Activated T-cell treated with anti-CD3 and anti-CD28 coated beads for 48 hours (primary cell): ENCODE measurements around the gene DXO.
"Not testable (repeated sequence)": the region's sequence is repeated elsewhere in the genome, so short reads cannot be mapped to it uniquely, and the experiment has no call there.

Source experiments
- DNase-seq: peaks from one replicate; pipeline ENCODE4 v3.0.0-alpha.2; 2020; ENCODE audit warnings: low read depth

DXO gene

DNA sequence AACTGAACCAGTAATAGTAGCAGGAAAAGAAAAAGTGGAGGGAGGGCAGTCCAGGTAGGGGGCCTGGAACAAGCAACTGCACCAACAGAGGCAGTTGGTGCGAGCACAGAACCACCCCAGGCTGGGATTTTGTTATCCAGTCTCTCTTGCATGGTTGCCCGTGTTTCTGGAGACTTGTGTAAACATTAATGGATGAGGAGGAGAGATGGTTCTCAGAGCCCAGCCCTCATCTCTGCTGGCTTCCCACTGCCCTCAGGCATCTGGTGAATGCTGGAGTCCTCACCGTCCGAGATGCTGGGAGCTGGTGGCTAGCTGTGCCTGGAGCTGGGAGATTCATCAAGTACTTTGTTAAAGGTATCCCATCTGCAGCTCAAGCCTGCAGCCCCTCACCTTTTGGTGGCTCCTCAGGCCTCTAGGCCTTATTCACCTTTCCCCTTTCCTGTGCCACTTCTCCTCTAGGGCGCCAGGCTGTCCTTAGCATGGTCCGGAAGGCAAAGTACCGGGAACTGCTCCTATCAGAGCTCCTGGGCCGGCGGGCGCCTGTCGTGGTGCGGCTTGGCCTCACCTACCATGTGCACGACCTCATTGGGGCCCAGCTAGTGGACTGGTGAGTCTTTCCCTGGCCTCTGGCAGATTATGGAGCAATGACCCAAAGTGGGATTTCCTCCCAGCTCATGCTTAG is 8.4 kb upstream of the DXO start:
- DNase-seq: not testable (repeated sequence)

- no peak for DNase-seq
Observed at GRCh38 chr6:31979238-31979898, 7.4 kb upstream of the DXO start.

- no peak for DNase-seq
Observed at GRCh38 chr6:31978831-31979230, 6.9 kb upstream of the DXO start.

GRCh38 chr6:31977816-31978431 is 6.0 kb upstream of the DXO start:
- DNase-seq: no peak

- not testable (repeated sequence) for DNase-seq
Observed at GRCh38 chr6:31976065-31976464, 4.1 kb upstream of the DXO start.

- no peak for DNase-seq
Observed at GRCh38 chr6:31972709-31973350, 892 bp upstream of the DXO start.

DNA sequence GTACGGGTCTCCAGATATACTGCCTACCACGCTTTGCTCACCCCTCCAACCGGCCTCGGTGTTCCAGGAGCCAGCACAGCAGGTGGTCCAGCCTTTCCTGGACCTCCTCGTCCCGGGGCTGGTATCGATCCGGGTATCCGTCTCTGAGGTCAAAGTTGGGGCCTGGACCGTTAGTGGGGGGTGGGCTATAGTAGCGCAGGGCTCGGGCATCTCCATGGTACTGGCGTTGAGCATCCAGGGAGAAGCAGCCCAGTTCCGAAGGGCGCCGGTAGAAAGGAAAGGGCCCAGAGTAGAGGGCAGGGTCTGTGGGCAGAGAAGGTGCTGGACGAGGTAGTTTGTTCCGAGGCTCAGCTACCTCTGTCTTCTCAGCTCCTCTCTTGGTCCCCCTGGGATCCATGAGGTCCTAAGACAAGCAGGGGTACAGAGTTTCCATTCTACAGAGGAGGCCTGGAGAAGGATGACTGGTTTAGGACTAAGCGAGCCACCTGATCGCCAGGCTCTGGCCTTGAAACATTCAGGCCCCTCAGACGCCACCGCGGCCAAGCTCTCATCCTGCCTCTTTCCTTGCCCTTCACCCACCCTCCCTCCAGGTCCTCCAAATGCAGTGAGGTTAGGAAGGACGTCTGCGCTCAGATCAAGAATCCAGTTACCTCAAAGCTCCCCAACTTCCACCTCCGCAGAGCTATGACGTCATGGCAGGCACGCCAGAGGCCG is 502 bp downstream of the DXO start:
- DNase-seq: no peak

GRCh38 chr6:31970604-31971271 is 1.2 kb downstream of the DXO start:
- no peak for DNase-seq

DNA sequence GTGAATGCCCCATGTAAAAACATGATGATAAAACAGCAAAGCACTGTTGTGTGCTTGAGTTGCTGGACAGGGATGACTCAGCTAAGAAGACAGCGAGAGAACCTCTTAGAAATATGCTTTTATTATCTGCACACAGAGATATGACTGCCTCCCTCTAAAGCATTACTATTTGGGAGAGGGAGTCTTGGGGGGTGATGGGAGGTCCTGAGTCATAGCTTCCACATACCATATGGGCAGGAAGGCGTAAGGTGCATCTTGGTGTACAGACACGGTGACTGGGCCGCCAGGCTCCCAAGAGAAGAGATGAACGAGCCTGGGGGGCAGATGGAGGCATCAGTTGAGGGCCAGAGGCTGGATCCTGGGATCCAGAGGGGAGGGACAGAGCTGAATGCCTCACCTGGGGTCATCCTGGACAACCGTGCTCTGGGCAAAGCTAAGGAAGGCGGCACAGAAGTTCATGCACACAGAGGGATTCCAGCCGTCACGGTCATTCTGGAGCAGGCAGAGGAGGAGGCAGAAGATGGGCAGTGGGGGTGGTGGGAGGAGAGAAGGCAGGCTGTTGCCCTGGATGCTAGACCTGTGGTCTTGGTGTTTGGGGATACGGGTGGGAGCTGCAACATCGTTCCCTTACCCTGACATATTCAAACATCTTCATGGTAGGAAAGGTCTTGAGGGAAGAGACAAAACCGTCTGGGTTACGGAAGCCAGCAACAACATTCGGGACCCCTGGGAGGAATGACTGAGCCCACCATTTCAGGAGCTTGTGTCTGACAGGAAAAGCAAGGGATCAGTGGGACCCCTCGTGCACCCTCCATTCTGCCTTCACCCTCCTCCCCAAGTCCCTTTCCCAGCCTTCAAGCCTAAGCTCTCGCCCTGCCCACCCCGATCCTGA is 2.0 kb downstream of the DXO start:
- no peak for DNase-seq

GRCh38 chr6:31968791-31969711 is 2.9 kb downstream of the DXO start:
- DNase-seq: no peak

DNA sequence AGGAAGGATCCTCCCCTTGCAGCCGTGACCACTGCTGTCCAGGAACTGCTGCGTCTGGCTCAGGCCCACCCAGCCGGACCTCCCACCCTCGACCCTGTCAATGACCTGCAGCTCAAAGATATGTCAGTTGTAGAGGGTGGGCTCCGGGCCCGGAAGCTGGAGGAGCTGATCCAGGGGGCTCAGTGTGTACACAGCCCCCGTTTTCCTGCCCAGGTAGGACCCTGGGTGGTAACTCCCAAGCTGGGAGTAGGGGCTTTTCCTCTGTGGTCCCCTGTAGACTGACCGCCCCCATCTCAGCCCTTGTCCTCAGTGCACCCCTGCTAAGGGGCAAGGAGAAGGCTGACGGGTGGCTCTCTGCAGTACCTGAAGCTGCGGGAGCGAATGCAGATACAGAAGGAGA is 3.6 kb downstream of the DXO start:
- no peak for DNase-seq

DNA sequence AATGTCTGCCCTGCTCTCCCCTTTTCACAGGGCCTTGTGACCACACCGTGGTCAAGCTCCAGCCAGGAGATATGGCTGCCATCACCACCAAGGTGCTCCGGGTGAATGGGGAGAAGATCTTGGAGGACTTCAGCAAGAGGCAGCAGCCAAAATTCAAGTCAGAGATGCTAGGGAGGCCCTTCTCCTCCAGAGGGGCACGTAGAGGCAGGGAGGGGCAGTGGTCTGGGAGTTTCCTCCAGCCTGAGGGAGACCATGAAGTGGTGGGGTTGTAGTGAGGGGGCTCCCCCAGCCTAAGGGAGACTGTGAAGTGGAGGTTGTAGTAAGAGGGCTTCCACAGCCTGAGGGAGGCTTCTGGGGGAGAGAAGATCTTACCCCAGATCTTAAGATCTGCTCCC is 4.0 kb downstream of the DXO start:
- no peak for DNase-seq

DNA sequence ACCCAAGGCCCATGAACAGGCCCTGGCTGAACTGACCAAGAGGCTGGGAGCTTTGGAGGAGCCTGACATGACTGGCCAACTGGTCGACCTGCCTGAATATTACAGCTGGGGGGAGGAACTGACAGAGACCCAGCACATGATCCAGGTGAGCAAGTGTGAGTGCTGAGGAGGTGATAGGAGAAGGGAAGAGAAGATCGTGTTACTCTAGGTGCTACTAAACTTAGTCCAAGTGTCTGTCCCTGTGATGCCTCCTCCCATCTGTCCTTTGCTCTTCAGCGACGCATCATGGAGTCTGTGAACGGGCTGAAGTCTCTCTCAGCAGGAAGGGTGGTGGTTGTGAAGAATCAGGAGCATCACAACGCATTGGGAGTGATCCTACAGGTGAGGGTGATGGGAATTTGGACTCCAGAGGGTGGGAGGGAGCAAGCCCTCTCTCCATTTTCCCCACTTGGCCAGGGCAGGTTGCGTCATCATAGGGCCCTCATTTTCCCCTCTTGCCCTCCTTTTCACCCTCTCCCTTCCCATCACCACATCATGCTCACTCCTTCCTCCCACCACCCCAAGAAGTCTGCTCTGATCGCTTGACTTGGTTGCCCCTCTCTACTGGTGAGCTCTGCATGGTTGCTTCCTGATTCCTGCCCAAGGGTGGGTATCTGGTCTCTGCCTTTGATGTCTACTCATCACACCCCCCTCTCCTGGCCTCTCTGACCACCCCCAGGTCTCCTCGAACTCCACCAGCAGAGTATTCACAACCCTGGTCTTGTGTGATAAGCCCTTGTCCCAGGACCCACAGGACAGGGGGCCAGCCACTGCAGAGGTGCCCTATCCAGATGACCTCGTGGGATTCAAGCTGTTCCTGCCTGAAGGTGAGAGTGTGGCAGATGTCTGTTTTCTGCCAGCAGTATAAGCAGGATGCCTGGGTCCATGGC is 4.7 kb downstream of the DXO start:
- no peak for DNase-seq

GRCh38 chr6:31966506-31966905 is 5.4 kb downstream of the DXO start:
- no peak for DNase-seq

GRCh38 chr6:31965700-31966099 is 6.2 kb downstream of the DXO start:
- DNase-seq: no peak

GRCh38 chr6:31963921-31964320 is 8.0 kb downstream of the DXO start:
- DNase-seq: no peak

DNA sequence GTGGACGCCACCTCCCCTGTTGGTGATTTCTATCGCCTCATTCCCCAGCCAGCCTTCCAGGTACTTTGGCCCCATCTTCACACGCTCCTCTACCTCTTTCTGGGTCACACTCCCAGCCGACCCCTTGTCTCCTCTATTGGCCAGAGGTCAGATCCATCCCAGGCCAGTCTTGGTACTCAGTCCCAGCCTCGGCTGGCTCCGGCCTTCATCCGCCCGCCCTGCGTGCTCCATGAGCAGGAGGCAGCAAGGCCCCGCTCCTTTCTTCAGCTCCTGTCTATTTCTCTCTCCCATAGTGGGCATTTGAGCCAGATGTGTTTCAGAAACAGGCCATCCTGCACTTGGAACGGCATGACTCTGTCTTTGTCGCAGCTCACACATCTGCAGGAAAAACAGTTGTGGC is 10.3 kb downstream of the DXO start:
- DNase-seq: no peak
